ENCODE measurements around the gene MYO18B.
"Not testable (repeated sequence)": the region's sequence is repeated elsewhere in the genome, so short reads cannot be mapped to it uniquely, and the experiment has no call there.

MYO18B gene

DNA sequence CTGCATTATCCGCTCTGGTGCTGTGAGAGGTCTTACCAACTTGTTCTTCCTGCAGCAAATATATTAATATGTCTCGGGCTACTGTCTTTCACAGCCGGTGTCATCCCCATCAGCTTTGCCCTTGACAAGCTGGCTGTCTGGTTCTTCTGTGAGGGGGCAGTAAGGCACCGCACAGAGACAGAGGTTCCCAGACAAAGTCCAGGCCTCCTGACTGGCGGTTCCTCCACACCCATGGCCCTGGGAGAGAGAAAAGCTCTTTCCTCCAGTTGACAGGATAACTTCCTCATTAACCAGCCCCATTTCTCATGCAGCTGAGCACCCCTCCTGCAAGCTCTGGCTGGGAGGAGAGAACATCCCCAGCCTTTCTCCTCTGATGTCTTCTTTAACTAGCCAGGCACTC lies 214.8 kb downstream of the MYO18B start:
- DNase-seq = no peak

DNA sequence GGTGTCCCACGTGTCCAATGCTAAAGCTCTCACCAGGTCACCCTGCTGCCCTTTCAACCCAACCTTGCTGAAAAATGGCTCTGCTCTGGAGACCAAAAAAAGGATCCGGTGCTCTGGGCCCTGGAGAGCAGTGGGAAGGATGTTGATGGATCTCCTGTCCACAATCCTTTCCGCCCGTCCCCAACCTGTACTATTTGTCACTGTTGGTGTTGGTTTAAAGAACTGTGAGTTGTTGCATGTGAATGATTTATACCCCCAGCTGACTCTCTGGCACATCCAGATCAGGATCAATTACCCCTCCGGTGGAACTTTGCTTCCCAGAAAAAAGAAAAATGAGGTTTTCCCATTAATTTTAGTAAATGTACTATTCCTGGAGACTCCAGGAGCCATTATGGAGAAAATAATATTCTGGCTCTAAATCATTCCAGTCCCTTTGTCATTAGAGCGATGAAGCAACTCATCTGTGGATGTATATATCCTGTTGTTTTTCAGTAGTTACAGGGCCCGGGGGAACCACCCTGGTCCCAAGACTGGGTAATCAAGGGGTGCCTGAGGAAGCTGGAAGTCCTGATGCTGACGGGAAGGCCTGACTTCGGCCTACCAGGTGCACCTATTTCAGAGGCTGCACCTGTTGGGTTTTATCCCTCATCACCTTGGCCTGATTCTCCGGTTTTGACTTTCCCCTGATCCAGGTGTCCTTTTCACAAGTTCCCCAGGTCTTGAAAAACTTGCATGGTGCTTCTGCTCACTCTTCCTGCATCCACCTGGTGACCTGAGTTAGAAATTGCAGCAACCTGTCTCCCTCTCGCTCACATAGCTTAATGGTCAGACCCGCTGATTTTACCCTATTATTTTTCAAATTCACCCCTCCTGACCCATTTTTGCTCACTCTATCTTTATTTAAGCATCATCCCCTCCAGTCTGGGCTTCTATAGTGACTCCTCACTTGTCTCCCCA lies 218.1 kb downstream of the MYO18B start:
- no peak for DNase-seq

DNA sequence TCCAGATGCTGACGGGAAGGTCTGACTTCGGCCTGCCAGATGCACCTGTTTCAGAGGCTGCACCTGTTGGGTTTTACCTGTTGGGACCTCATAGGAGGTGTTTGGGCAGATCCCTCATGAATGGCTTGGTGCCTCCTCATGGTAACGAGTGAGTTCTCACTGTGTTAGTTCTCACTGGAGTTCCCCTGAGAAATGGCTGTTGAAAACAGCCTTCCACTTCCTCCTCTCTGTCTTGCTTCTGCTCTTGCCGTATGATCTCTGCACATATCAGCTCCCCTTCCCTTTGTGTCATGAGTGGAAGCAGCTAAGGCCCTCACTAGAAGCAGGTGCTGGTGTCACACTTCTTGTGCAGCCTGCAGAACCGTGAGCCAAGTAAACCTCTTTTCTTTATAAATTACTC lies 219.7 kb downstream of the MYO18B start:
- DNase-seq = no peak

- DNase-seq = no peak
Measured at GRCh38 chr22:25962711-25963110, 220.7 kb downstream of the MYO18B start.

GRCh38 chr22:25964961-25965730 lies 223.2 kb downstream of the MYO18B start:
- DNase-seq = no peak

GRCh38 chr22:25966448-25966913 lies 224.5 kb downstream of the MYO18B start:
- no peak for DNase-seq

DNA sequence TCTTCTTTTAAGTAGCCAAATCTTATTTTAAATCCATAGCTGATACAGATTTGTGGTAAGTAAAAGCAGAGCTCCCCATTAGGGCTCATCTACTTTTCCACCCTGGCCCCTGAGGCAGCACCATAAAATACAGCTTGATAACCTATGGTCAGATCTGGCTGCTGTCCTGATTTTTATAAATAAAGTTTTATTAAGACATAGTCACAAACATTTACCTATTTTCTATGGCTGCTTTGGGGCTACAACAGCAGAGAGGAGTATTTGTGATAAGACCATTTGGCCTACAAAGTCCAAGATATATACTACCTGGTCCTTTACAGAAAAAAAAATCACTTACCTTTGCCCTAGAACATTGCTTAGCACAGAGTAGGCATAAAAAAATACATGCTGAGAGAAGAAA lies 227.3 kb downstream of the MYO18B start:
- no peak for DNase-seq

DNA sequence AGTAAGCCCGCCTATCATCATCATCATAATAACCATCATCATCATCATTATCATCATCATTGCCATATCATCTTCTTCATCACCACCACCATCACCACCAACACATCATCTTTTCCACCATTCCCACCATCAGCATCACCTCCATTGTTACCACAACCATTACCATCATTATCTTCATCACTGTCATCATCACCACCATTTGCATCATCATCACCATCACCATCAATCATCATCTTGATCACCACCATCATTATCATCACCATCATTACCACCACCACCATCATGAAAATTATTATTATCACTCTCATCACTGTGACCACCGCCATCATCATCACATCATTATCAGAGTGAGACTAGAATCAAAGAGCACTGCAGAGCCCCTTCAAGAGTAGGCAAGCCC lies 227.9 kb downstream of the MYO18B start:
- no peak for DNase-seq

- DNase-seq = no peak
Measured at GRCh38 chr22:25970374-25970911, 228.5 kb downstream of the MYO18B start.

GRCh38 chr22:25970999-25971811 lies 229.2 kb downstream of the MYO18B start:
- DNase-seq = no peak

GRCh38 chr22:25972397-25972796 lies 230.4 kb downstream of the MYO18B start:
- no peak for DNase-seq

GRCh38 chr22:25976356-25976755 lies 234.4 kb downstream of the MYO18B start:
- DNase-seq = no peak

GRCh38 chr22:25979968-25980367 lies 238.0 kb downstream of the MYO18B start:
- no peak for DNase-seq

DNA sequence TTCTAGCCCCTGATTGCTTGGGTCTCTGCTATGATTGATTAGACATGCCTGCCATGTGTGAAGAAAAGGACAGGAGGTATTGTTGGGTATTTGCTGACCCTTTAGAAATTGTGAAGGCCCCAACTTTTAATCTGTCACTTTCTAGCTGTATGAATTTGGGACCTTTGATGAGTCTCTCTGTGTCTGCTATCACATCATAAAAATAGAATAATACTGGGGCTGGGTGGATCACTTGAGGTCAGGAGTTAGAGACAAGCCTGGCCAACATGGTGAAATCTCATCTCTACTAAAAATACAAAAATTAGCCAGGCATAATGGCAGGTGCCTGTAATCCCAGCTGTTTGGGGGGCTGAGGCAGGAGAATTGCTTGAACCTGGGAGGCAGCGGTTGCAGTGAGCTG lies 242.9 kb downstream of the MYO18B start:
- DNase-seq = not testable (repeated sequence)

GRCh38 chr22:25987948-25988347 lies 246.0 kb downstream of the MYO18B start:
- no peak for DNase-seq

DNA sequence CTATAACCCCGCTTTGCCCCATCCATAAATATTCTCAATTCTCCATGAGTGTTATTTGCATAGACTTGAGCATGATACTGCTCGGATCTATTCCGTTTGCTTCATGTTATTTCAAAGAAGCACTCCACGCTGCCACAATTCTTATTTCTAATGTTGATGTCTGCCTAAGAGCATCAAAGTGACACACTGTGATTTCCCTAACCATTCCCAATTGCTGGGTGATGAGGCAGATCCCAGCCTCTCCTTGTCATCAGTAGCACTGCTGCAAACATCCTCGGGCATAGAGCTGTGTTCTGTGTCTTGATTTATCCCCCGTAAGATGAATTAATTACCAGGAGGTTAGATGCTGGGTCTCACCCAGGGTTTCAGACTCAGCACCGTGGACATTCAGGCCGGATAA lies 249.0 kb downstream of the MYO18B start:
- DNase-seq = no peak

DNA sequence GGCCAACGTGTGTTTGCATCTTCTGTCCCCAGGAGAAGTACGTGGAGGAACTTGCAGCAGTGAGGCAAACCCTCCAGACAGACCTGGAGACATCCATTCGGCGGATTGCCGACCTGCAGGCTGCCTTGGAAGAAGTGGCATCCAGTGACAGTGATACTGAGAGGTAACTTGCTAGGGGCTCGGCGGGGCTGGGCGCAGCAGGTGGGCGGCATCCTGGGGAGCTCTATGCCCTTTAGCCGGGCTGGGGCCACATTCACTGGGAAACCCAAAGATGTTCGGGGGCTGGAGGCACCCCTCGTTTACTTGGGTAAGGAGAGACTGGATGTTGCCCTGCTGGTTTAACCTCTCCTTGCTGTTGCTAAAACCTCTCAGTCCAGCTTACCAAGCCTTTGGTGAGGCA lies 250.3 kb downstream of the MYO18B start:
- no peak for DNase-seq

GRCh38 chr22:25996669-25997068 lies 254.7 kb downstream of the MYO18B start:
- DNase-seq = no peak

GRCh38 chr22:25997886-25998775 lies 256.1 kb downstream of the MYO18B start:
- DNase-seq = no peak

- no peak for DNase-seq
Measured at GRCh38 chr22:26002456-26002855, 260.5 kb downstream of the MYO18B start.

DNA sequence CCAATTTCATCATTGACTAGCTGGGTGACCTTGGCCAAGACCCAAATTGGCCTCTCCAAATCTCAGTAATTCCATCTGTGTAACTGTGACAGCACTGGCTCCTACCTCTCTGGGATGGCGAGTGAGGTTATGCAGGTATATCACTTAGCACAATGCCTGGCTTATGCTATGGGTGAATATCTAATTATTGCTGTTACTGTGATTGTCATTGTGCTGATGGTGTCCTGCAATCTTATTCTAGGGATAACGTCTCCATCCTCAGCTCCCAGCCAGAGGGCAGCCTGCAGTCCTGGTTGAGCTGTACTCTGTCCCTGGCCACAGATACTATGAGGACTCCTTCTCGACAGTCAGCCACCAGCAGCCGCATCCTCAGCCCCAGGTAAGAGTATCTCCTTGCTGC lies 262.5 kb downstream of the MYO18B start:
- DNase-seq = no peak

DNA sequence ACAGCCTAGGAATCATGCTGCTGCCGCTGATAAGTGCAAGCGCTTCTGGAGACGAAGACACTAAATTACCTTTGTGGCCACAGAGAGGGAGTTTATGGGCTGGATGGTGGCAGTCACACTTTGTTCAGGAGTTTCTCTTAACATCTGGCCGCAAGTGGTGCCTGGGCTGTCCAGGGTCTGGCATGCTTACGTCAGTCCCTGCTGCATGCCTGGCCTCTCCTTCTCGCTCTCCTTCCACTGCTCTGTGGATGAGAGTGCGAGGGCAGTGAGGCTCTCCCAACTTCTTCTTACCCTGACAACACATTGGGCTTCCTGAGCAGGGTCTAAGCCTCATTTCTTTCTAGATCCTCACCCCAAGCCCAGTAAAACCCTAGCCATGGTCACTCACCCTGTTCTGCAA lies 266.6 kb downstream of the MYO18B start:
- no peak for DNase-seq
